Measurements from ENCODE around the gene USP2. TPM values are rescaled to one million over a fixed set of nuclear protein-coding genes. Genes with fewer than 3 reads are reported as not detected.

The USP2 gene
- total and polyA plus RNA-seq, 2 donors (not counting 1 experiment from before 2014, with no cell fraction given) = 0.66 to 2.3 TPM

- H3K79me2 ChIP-seq (ENCODE audit: control insufficient read depth, insufficient read depth, low read length) = peaks cover 4% of the 10 kb centered on the region
- no peak for DNase-seq (ENCODE audit: low read depth in 2 of 2)
- TF ChIP-seq CTCF (conservative IDR thresholded peaks at IDR 0.05 in 1 of 2, IDR thresholded peaks at IDR 0.05 in 1 of 2; ENCODE audit: low read depth in 1 of 2, low read length in 2 of 2) (no peak), EZH2 (IDR thresholded peaks at IDR 0.05; ENCODE audit: low read length, missing control alignments) (no peak)
- no peaks in the 10 kb centered on the region for H4K20me1 ChIP-seq (ENCODE audit: control insufficient read depth, extremely low read depth, insufficient read depth, low read length)
- H3K9ac ChIP-seq (ENCODE audit: insufficient read depth, low read length) = no peak overlapping the region
- H3K27ac ChIP-seq (ENCODE audit: insufficient read depth, low read length) = no peak overlapping the region
- H3K36me3 ChIP-seq (ENCODE audit: control insufficient read depth, insufficient read depth, low read length) = peaks cover 6% of the 10 kb centered on the region
- H3K4me2 ChIP-seq (ENCODE audit: extremely low read depth, insufficient read depth, low read length) = no peak overlapping the region
- no peak overlapping the region for H3K4me3 ChIP-seq (replicated peaks in 1 of 4; ENCODE audit: control extremely low read depth in 1 of 4, insufficient read depth in 1 of 4, low read depth in 3 of 4, low read length in 4 of 4)
- H3K4me1 ChIP-seq (ENCODE audit: control insufficient read depth, extremely low read depth, insufficient read depth, low read length) = peaks cover 18% of the 10 kb centered on the region
- no peak overlapping the region for H2AFZ ChIP-seq (ENCODE audit: low read length)
- peaks cover 5% of the 10 kb centered on the region for H3K27me3 ChIP-seq (ENCODE audit: control insufficient read depth, insufficient read depth, low read length)
- H3K9me3 ChIP-seq (ENCODE audit: control insufficient read depth, insufficient read depth, low read depth, low read length) = no peaks in the 10 kb centered on the region
These were observed 32.8 kb upstream of the USP2 start for GRCh38 chr11:119414321-119414720.

- no peaks in the 10 kb centered on the region for H3K36me3 ChIP-seq (ENCODE audit: control insufficient read depth, insufficient read depth, low read length)
- H3K9ac ChIP-seq (ENCODE audit: insufficient read depth, low read length) = no peak overlapping the region
- H3K27me3 ChIP-seq (ENCODE audit: control insufficient read depth, insufficient read depth, low read length) = peaks cover 5% of the 10 kb centered on the region
- DNase-seq (ENCODE audit: low read depth in 2 of 2) = no peak
- H3K27ac ChIP-seq (ENCODE audit: insufficient read depth, low read length) = no peak overlapping the region
- no peaks in the 10 kb centered on the region for H3K79me2 ChIP-seq (ENCODE audit: control insufficient read depth, insufficient read depth, low read length)
- H4K20me1 ChIP-seq (ENCODE audit: control insufficient read depth, extremely low read depth, insufficient read depth, low read length) = no peaks in the 10 kb centered on the region
- TF ChIP-seq EZH2 (IDR thresholded peaks at IDR 0.05; ENCODE audit: low read length, missing control alignments) = no peak
- TF ChIP-seq CTCF (conservative IDR thresholded peaks at IDR 0.05 in 1 of 2, IDR thresholded peaks at IDR 0.05 in 1 of 2; ENCODE audit: low read depth in 1 of 2, low read length in 2 of 2) = no peak
- no peak overlapping the region for H3K4me2 ChIP-seq (ENCODE audit: extremely low read depth, insufficient read depth, low read length)
- H3K4me1 ChIP-seq (ENCODE audit: control insufficient read depth, extremely low read depth, insufficient read depth, low read length) = peaks cover 4% of the 10 kb centered on the region
- H3K4me3 ChIP-seq (replicated peaks in 1 of 4; ENCODE audit: control extremely low read depth in 1 of 4, insufficient read depth in 1 of 4, low read depth in 3 of 4, low read length in 4 of 4) = no peak overlapping the region
- H2AFZ ChIP-seq (ENCODE audit: low read length) = no peak overlapping the region
- H3K9me3 ChIP-seq (ENCODE audit: control insufficient read depth, insufficient read depth, low read depth, low read length) = no peaks in the 10 kb centered on the region
These were observed 30.6 kb upstream of the USP2 start for GRCh38 chr11:119412072-119412471.

- no peak overlapping the region for H2AFZ ChIP-seq (ENCODE audit: low read length)
- H3K9ac ChIP-seq (ENCODE audit: insufficient read depth, low read length) = no peak overlapping the region
- no peaks in the 10 kb centered on the region for H3K79me2 ChIP-seq (ENCODE audit: control insufficient read depth, insufficient read depth, low read length)
- H3K27me3 ChIP-seq (ENCODE audit: control insufficient read depth, insufficient read depth, low read length) = peaks cover 5% of the 10 kb centered on the region
- H3K4me3 ChIP-seq (replicated peaks in 1 of 4; ENCODE audit: control extremely low read depth in 1 of 4, insufficient read depth in 1 of 4, low read depth in 3 of 4, low read length in 4 of 4) = no peak overlapping the region
- no peak for DNase-seq (ENCODE audit: low read depth in 2 of 2)
- H3K4me2 ChIP-seq (ENCODE audit: extremely low read depth, insufficient read depth, low read length) = no peak overlapping the region
- no peaks in the 10 kb centered on the region for H3K4me1 ChIP-seq (ENCODE audit: control insufficient read depth, extremely low read depth, insufficient read depth, low read length)
- no peak for TF ChIP-seq CTCF (conservative IDR thresholded peaks at IDR 0.05 in 1 of 2, IDR thresholded peaks at IDR 0.05 in 1 of 2; ENCODE audit: low read depth in 1 of 2, low read length in 2 of 2)
- no peak for TF ChIP-seq EZH2 (IDR thresholded peaks at IDR 0.05; ENCODE audit: low read length, missing control alignments)
- no peaks in the 10 kb centered on the region for H4K20me1 ChIP-seq (ENCODE audit: control insufficient read depth, extremely low read depth, insufficient read depth, low read length)
- no peaks in the 10 kb centered on the region for H3K9me3 ChIP-seq (ENCODE audit: control insufficient read depth, insufficient read depth, low read depth, low read length)
- no peaks in the 10 kb centered on the region for H3K36me3 ChIP-seq (ENCODE audit: control insufficient read depth, insufficient read depth, low read length)
- H3K27ac ChIP-seq (ENCODE audit: insufficient read depth, low read length) = no peak overlapping the region
These were observed 29.0 kb upstream of the USP2 start for GRCh38 chr11:119410501-119410900.
